ENCODE measurements around the gene ACRBP.

Gene ACRBP

GRCh38 chr12:6646276-6647082 is 753 bp downstream of the ACRBP start:
- DNase-seq (ENCODE audit: low spot score) = no peak

DNA sequence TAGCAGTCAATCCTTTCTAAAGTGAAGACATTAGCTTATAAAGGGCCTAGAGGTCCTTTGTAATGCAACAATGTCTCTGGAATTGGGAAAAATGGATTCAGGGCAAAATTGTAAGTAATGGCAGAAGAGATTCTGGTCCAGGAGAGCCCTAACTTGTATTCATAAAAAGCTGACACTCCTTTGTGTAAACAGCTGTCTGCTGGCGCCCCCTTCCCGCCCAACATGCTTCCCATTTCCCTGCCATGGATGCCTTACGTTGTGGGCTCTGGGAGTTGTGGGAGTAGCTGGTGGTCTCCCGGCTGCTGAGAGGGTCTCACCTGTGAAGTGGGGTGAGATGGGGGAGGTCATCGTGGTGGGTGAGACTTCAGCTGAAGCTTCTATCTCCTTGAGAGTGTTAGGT is 2.3 kb downstream of the ACRBP start:
- no peak for DNase-seq (ENCODE audit: low spot score)

DNA sequence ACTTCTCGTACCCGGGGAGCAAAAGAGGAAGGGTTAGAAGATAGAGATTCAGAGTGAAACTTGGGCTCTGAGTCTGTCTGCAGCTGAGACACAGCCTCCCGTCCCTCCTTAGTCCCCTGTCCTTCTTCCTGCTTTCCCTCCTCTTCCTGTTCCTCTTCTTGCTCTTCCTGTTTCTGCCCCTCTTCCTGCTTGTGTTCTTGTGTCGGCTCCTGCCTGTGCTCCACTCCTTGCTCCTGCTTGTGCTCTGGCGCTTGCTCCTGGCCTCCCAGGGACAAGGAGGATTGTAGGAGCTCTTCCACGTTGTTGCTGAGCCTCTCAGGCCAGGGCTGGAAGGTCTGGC is 3.0 kb downstream of the ACRBP start:
- no peak for DNase-seq (ENCODE audit: low spot score)

GRCh38 chr12:6643569-6644256 is 3.5 kb downstream of the ACRBP start:
- no peak for DNase-seq (ENCODE audit: low spot score)

DNA sequence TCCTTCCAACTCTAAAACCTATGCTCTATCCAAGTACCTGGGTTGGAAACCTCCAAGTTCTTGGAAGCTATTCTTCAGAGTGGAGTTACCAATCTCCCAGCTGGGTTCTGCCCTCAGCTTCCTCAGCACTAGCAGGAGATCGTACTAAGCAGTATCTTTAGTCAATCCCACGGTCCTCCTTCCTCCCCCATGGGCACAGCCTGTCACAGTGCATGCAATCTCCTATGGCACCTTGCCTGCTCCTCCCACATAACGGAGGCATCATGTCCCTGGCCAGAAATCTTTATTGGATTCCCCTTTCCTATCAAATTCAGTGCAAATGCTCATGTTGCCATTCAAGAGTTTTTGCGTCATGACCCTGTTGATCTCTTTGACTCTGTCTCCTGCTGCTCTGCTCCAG is 6.1 kb downstream of the ACRBP start:
- DNase-seq (ENCODE audit: low spot score) = no peak

- DNase-seq (ENCODE audit: low spot score) = no peak
These were observed 6.7 kb downstream of the ACRBP start for GRCh38 chr12:6640497-6640896.

GRCh38 chr12:6639151-6639801 is 8.0 kb downstream of the ACRBP start:
- no peak for DNase-seq (ENCODE audit: low spot score)

DNA sequence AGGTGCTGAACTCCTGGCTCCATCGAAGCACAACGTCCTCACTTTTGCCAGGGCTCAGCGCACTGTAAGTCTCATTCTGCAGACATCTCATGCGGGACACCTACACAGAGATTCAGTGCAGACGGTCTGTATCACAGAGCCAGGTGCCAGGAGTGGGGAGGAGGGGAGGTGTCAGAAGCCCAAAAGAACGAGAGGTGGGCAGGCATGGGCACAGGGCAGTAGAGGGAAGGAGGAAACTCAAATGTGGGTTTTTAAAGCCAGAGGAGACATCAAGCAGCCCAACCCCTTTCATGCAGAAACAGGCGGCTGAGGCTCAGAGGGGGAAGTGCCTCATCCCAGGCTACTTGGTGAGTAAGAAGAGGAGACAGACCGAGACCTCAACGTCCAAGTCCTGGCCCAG is 8.9 kb downstream of the ACRBP start:
- DNase-seq (ENCODE audit: low spot score) = no peak

DNA sequence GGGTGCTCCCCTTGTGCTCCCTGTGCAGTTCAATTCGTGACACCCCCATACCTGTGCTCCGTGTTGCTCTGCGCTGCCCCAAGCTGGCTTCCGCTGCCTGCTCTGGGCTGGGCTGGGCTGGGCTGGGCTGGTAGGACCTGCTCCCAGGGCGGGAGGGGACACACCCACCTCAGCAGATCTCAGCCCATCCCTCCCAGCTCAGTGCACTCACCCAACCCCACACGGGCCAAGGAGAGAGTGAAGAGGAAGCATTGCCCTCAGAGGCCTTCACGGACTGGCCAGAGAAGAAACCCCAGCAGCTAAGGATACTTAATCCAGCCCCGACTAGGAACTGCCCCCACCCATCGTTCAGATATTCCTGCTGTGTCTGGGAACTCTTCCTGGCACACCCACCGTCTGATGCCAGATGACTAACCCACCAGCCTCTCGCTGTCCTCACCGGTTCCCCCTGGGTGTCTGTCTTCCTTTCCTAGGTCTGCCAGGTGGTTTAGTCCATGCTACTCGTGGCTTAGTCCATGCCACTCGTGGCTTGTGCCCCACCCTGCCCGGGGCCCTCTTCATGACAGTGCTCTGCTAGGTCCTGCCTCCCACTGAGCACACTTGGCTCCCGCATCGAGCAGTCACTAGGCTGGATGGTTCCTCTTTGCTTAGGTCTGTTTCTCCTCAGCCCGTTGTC is 11.2 kb downstream of the ACRBP start, which contains the start of gene LPAR5:
LPAR5 (minus strand) TSS at position 104 of the 676 bp plus-strand sequence. CDS start 14,711 bp downstream, outside the sequence.
- no peak for DNase-seq (ENCODE audit: low spot score)

DNA sequence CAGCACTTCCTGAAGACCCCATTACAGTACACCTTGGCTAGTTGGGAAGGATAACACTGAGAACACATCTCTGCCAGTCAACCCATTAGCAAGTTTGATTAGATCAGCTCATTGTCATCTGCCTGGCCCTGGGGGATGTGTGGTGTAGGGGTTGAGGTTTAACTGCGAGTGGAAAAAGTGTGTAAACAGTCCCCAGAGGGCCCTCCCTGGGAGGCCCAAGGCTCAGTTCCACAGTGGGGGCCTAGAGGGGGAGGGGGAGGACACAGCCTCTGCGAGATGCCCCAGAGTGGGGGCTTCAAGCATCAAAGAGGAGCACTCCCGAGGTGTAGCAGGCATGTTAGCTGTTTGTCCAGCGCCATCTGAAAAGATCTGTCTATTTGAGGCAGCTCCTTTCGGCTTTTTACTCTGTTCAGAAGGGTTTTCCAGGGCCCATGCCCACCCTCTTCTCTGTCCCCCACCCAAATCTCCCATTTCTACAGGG is 11.8 kb downstream of the ACRBP start:
- DNase-seq (ENCODE audit: low spot score) = no peak

DNA sequence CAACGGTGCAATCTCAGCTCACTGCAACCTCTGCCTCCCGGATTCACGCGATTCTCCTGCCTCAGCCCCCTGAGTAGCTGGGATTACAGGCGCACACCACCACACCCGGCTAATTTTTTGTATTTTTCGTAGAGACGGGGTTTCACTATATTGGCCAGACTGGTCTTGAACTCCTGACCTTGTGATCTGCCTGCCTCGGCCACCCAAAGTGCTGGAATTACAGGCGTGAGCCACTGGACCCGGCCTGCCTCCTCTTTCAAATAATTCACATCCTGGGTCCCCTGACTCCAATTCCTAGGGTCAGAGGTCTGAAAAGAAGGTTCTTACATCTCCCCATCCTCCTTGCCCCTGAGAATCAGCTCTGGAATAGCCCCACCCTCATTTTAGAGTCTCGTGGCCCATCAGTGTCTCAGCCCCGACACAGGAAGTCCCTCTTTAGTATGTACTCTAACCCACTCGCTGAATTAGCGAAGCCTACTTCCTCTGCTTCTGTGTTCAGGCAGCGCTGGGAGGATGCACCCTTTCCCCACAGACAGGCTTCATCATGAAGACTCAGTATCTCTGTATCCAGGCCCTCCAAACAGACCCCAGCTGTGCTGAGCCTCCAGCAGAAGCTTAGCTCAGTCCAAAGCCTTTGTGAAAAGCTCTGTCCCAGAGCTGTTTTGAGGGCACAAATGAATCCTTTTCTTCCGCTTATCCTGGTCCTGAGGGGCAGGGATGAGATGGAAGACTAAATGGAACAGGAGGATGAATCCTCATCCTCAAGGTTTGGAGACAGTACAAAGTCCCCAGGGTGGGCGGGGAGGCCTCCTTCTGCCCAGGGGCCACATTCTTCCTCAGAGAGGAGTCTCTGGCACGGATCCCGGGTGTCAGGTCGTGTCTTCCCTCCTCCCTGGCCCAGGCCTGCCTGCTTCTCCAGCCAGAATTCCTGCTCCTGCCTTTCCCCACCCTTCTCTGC is 14.9 kb downstream of the ACRBP start:
- DNase-seq (ENCODE audit: low spot score) = no peak

GRCh38 chr12:6631549-6631961 is 15.7 kb downstream of the ACRBP start:
- DNase-seq (ENCODE audit: low spot score) = no peak

DNA sequence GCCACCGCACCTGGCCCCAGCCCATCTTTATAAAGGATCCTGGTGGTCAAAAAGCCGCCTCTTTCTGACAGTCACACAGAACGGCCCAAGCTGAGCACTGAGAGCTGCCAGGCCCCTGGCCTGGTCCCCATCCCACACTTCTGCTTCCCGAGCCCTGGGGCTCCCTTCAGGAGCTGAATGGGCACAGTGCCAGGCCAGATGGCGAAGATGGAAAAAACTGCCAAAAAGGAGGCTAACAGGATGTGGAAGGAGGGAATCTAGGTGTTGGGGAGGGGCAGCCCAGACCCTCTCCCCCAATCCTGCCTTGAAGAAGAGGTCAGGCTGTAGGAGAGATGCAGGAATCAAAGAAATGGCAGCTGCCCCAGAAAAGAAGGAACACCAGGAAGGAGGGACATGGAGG is 16.5 kb downstream of the ACRBP start:
- no peak for DNase-seq (ENCODE audit: low spot score)

DNA sequence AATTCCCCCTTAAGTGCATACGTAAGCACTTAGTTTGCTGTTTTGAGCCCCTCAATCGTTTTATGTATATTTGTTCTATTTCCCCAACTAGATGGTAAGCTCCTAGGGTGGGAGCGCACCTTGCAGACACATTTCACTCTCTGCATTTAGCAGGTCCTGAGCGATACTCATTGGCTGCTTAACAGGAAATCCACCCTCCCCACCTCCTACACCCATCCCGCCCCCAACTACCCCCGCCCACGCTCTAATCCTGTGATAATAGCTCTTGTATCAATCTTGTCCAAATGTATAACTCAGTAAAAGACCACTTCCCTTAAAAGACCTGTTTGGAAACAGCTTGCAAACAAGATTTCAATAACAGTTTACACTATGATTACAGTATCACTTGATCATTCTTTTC is 19.6 kb downstream of the ACRBP start:
- DNase-seq (ENCODE audit: low spot score) = no peak

DNA sequence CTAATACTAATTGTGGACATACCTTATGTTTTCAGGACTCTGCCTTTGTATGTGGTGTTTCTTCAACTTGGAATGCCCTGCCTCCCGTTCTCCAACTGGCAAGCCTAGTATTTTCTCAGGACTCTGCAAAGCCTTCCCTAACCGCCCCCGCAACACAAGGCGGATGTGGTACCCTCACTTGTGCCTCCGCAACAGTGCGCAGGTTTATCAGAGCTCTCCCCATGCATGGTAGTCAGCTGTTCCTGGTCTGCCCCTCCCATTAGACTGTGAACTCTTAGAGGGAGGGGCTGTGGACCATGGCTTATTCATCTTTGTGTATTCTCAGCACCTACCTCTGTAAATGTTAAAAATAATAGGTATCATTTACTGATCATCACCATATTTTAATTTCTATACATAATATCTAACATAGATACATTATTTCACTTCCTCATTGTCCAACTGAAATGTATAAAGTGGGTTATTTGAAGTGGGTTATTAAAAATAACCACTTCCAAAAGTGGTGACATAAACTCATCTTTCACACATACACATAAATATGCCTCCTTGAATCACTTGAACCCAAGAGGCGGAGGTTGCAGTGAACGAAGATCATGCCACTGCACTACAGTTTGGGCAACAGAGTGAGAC is 20.5 kb downstream of the ACRBP start:
- no peak for DNase-seq (ENCODE audit: low spot score)

DNA sequence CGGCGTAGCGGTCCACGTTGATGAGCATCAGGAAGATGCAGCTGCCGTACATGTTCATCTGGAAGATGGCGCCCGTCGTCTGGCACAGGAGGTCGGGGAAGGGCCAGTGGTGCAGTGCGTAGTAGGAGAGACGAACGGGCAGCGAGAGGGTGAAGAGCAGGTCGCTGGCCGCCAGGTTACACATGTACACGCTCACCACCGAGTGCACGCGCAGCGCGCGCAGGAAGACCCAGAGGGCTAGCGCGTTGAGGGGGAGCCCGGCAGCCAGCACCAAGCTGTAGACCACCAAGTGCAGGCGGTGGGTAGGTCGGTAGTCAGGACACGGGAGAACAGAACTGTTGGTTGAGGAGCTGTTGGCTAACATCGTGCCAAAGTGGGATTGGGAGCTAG is 26.4 kb downstream of the ACRBP start:
- DNase-seq (ENCODE audit: low spot score) = no peak

GRCh38 chr12:6620137-6620884 is 26.9 kb downstream of the ACRBP start:
- no peak for DNase-seq (ENCODE audit: low spot score)

- no peak for DNase-seq (ENCODE audit: low spot score)
These were observed 28.6 kb downstream of the ACRBP start for GRCh38 chr12:6618483-6619225.

DNA sequence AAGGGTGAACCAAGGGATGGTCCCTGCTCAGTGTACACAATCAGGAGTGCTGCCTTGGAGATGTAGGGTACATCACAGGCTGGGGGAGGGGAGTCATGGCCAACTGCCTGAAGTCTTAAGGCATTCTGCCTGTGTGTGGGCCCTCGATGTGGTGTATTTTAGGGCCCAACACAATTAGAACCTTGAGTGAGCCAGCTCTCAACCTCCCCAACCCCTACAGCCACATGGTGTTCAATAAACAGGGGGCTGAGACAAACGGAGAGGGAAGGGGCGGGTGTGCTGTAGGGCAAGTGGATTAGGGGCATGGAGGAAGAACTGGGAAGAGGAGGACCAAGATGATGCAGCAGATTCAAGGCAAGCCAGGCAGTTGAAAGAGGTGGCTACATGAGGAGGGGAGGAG is 31.4 kb downstream of the ACRBP start:
- no peak for DNase-seq (ENCODE audit: low spot score)
